K562 (cell line): ENCODE results near the gene OR2B2. TPM values are rescaled to one million over a fixed set of nuclear protein-coding genes. Genes with fewer than 3 reads are reported as not detected.
A peak's percentile ranks its signal among the peaks of the same experiment; 100 is the strongest.

Experiments used
- ATAC-seq: fragments of 200-7000 bp; cut with Tn5 transposase; 3 replicates; pipeline ENCODE4 v1.9.1; 2020; ENCODE audit warnings: moderate library complexity
- BruUV-seq: library from RNA; stranded (reverse); fragments of 400-500 nt; replicated peaks from 2 replicates; lab custom pipeline; 2021; lab: Mats Ljungman, UMichigan
- CTCF ChIA-PET: fragments of 300-600 bp; formaldehyde crosslinking; extraction: SDS; loops from one replicate; lab custom pipeline; 2021; ENCODE audit warnings: low intra/inter-chr PET ratio; lab: Yijun Ruan, JAX
- POLR2A ChIA-PET: fragments of 300-600, 350-650 bp; sonication (Branson Sonifier 250); formaldehyde crosslinking; extraction: SDS; loops from one replicate; lab custom pipeline; 2021; ENCODE audit warnings: antibody characterized with exemption, inconsistent platforms; lab: Yijun Ruan, JAX
- DNase-seq, 4 experiments: peaks; one replicate each; pipeline versions ENCODE4 v3.0.0 to v3.0.0-alpha.2; 2011 to 2018; ENCODE audit warnings: low spot score in 3 of 4, mixed read lengths in 3 of 4; ENCODE audit errors: extremely low read depth in 1 of 4
- FAIRE-seq: peaks from 2 replicates; lab custom pipeline; 2011; peaks lifted over from hg19 to GRCh38; lab: Jason Lieb, UNC
- H2AFZ ChIP-seq: 2 replicates; pipeline ENCODE4 v1.6.0; 2011; ENCODE audit warnings: low read depth, low read length, control low read depth, inconsistent platforms
- H3K27ac ChIP-seq: fragments of 200-600 bp; 3 replicates; pipeline ENCODE4 v1.8.0; 2011; ENCODE audit warnings: low read depth, mild to moderate bottlenecking, control low read depth, inconsistent platforms, low read length, moderate library complexity, mixed read lengths; ENCODE audit errors: extremely low read depth
- H3K27me3 ChIP-seq, 2 experiments: fragments of 300-600 bp in 1 of 2; 2 replicates in 1 of 2; 3 replicates in 1 of 2; pipeline versions ENCODE4 v1.6.0 to v1.8.0; 2011; ENCODE audit warnings: inconsistent platforms in 2 of 2, low read length in 2 of 2, mild to moderate bottlenecking in 1 of 2, mixed read lengths in 1 of 2, moderate library complexity in 1 of 2; ENCODE audit not compliant: control insufficient read depth in 2 of 2, insufficient read depth in 2 of 2
- H3K36me3 ChIP-seq: fragments of 300-600 bp; 3 replicates; pipeline ENCODE4 v1.8.0; 2011; ENCODE audit warnings: mild to moderate bottlenecking, low read length, inconsistent platforms; ENCODE audit not compliant: control insufficient read depth, insufficient read depth
- H3K4me1 ChIP-seq, 2 experiments: fragments of 200-600 bp in 1 of 2; replicated peaks in 1 of 2; 2 replicates in 1 of 2; 3 replicates in 1 of 2; pipeline versions ENCODE4 v1.5.1 to v1.8.0; 2011; ENCODE audit warnings: inconsistent platforms in 2 of 2, low read length in 2 of 2, mild to moderate bottlenecking in 1 of 2, mixed read lengths in 1 of 2, moderate library complexity in 1 of 2; ENCODE audit not compliant: control insufficient read depth in 2 of 2, insufficient read depth in 2 of 2
- H3K4me2 ChIP-seq: 2 replicates; pipeline ENCODE4 v1.6.1; 2011; ENCODE audit warnings: low read length, control low read depth, inconsistent platforms, mixed read lengths; ENCODE audit not compliant: insufficient read depth
- H3K4me3 ChIP-seq: fragments of 200-600 bp; sonication (generic), shearing (Covaris generic); 2 replicates; pipeline ENCODE4 v1.5.1; 2016; ENCODE audit warnings: control low read depth, inconsistent platforms
- H3K79me2 ChIP-seq: fragments of 200-600 bp; 3 replicates; pipeline ENCODE4 v1.8.0; 2011; ENCODE audit warnings: low read length, inconsistent platforms; ENCODE audit not compliant: control insufficient read depth, insufficient read depth
- H3K9ac ChIP-seq, 2 experiments: 2 replicates each; pipeline versions ENCODE4 v1.6.0 to v1.6.1; 2011; ENCODE audit warnings: low read depth in 2 of 2, low read length in 2 of 2, control low read depth in 1 of 2, inconsistent platforms in 1 of 2, mild to moderate bottlenecking in 1 of 2, mixed read lengths in 1 of 2; ENCODE audit not compliant: insufficient read depth in 1 of 2
- H3K9me1 ChIP-seq: one replicate; pipeline ENCODE4 v1.6.0; 2011; ENCODE audit warnings: inconsistent platforms, mild to moderate bottlenecking, low read length, moderate library complexity; ENCODE audit not compliant: control insufficient read depth, insufficient read depth
- H3K9me3 ChIP-seq: replicated peaks from 2 replicates; pipeline ENCODE4 v1.5.1; 2011; ENCODE audit warnings: low read depth, low read length, inconsistent platforms; ENCODE audit not compliant: control insufficient read depth, insufficient read depth
- H4K20me1 ChIP-seq: replicated peaks from 2 replicates; pipeline ENCODE4 v1.6.1; 2011; ENCODE audit warnings: low read length, inconsistent platforms, mixed read lengths; ENCODE audit not compliant: control insufficient read depth, insufficient read depth
- BRCA1 ChIP-seq, 2 experiments: fragments of 450-650 bp in 1 of 2; sonication (generic) in 1 of 2; formaldehyde crosslinking in 1 of 2; IDR thresholded peaks; 2 replicates each; pipeline versions ENCODE4 v1.5.0 to v1.6.1; 2017 to 2020; ENCODE audit warnings: mild to moderate bottlenecking in 1 of 2, missing genetic modification reagents in 1 of 2
- CEBPG ChIP-seq, 3 experiments: fragments of 200-800 bp in 1 of 3; sonication (Bioruptor generic) in 1 of 3; sonication (generic) in 1 of 3; formaldehyde crosslinking in 1 of 3; IDR thresholded peaks in 2 of 3; conservative IDR thresholded peaks in 1 of 3; 2 replicates each; pipeline versions ENCODE4 v1.6.1 to v1.8.0; 2016 to 2022; ENCODE audit warnings: missing compliant biosample characterization in 2 of 3, missing genetic modification characterization in 2 of 3, mild to moderate bottlenecking in 1 of 3, missing genetic modification reagents in 1 of 3
- CREB1 ChIP-seq, 2 experiments: sonication (generic) in 1 of 2; formaldehyde crosslinking in 1 of 2; IDR thresholded peaks; 2 replicates each; pipeline versions ENCODE4 v1.6.1 to v1.8.0; 2012 to 2022; ENCODE audit warnings: inconsistent platforms in 1 of 2, mild to moderate bottlenecking in 1 of 2, missing genetic modification reagents in 1 of 2, moderate library complexity in 1 of 2
- CREM ChIP-seq: IDR thresholded peaks from 2 replicates; pipeline ENCODE4 v1.6.1; 2014; ENCODE audit warnings: antibody characterized with exemption, low read depth
- FOXJ2 ChIP-seq: fragments of 200-800 bp; sonication (Bioruptor generic); IDR thresholded peaks from 2 replicates; pipeline ENCODE4 v1.6.1; 2016; ENCODE audit warnings: missing genetic modification characterization, missing compliant biosample characterization
- HMG20A ChIP-seq: fragments of 450-650 bp; formaldehyde crosslinking; conservative IDR thresholded peaks from 2 replicates; pipeline ENCODE4 v1.4.0; 2020; ENCODE audit warnings: mild to moderate bottlenecking, mixed read lengths
- MED1 ChIP-seq: sonication (generic); formaldehyde crosslinking; IDR thresholded peaks from 2 replicates; pipeline ENCODE4 v1.8.1; 2023; ENCODE audit warnings: missing genetic modification reagents, borderline replicate concordance
- POLR3G ChIP-seq: IDR thresholded peaks from 2 replicates; pipeline ENCODE4 v1.6.1; 2011; ENCODE audit not compliant: insufficient read length, insufficient replicate concordance; ENCODE audit errors: extremely low read depth
- RB1 ChIP-seq: fragments of 450-650 bp; IDR thresholded peaks from 2 replicates; pipeline ENCODE4 v1.6.1; 2017; ENCODE audit warnings: low read depth, mild to moderate bottlenecking
- RBM17 ChIP-seq: fragments of 200-400 bp; formaldehyde crosslinking; IDR thresholded peaks from 2 replicates; pipeline ENCODE4 v1.6.1; 2017; ENCODE audit warnings: low read depth, mild to moderate bottlenecking, low read length, borderline replicate concordance
- SPI1 ChIP-seq: IDR thresholded peaks from 2 replicates; pipeline ENCODE4 v1.6.1; 2011; ENCODE audit warnings: low read depth, low read length, control low read depth, borderline replicate concordance
- TAL1 ChIP-seq: fragments of 450-650 bp; IDR thresholded peaks from 2 replicates; pipeline ENCODE4 v1.6.1; 2016; ENCODE audit warnings: mild to moderate bottlenecking
- WHSC1 ChIP-seq: IDR thresholded peaks from one replicate; pipeline ENCODE4 v1.6.1; 2012; ENCODE audit warnings: low read length, control low read depth, inconsistent platforms
- ZBTB33 ChIP-seq: sonication (generic); formaldehyde crosslinking; IDR thresholded peaks from 2 replicates; pipeline ENCODE4 v1.8.1; 2023; ENCODE audit warnings: mild to moderate bottlenecking, missing genetic modification reagents
- ZNF239 ChIP-seq: fragments of 250-450 bp; sonication (Bioruptor Pico); IDR thresholded peaks from 2 replicates; pipeline ENCODE4 v1.4.0; 2020; ENCODE audit warnings: mild to moderate bottlenecking
- ZNF668 ChIP-seq: fragments of 250-450 bp; sonication (Bioruptor Pico); IDR thresholded peaks from 2 replicates; pipeline ENCODE4 v1.8.0; 2022; ENCODE audit warnings: mild to moderate bottlenecking, inconsistent platforms
- WGBS: fragments of 100-300 bp; shearing (Covaris generic); methylation state at CpG from one replicate; pipeline ENCODE4 v1.1.6; 2016; ENCODE audit warnings: low coverage, mixed read lengths; ENCODE audit not compliant: insufficient coverage; ENCODE audit errors: missing lambda C conversion rate; 5-methylcytosine and 5-hydroxymethylcytosine counted together
- in situ Hi-C: fragments of 300-500 bp; cut with MboI; formaldehyde crosslinking; loops from 4 replicates; pipeline ENCODE4 v1.15.0; 2018; ENCODE audit warnings: inconsistent platforms, mixed read lengths
- intact Hi-C: fragments of 100-400 bp; cut with micrococcal nuclease; formaldehyde crosslinking; loops from 2 replicates; pipeline ENCODE4 v1.14.2; 2022
- polyA plus RNA-seq, 8 experiments: library from polyadenylated mRNA; depleted of rRNA in 4 of 8; stranded (reverse) in 5 of 8; unstranded in 3 of 8; fragments of >200 nt; fragmentation: Nextera tagmentation in 2 of 8; fragmentation: Illumina TruSeq in 1 of 8; extraction: Ambion mirVana in 2 of 8; extraction: Trizol in 1 of 8; gene quantifications; 2 replicates each; pipeline versions ENCODE4 v1.2.1 to v1.2.3, GENCODE V29; 2011 to 2014; ENCODE audit warnings: inconsistent platforms in 1 of 8, missing spikeins in 1 of 8
- total RNA-seq, 7 experiments: library from RNA; depleted of rRNA in 6 of 7; stranded (reverse); fragments of >200 nt in 6 of 7; fragmentation: Illumina TruSeq in 2 of 7; extraction: Trizol in 2 of 7; gene quantifications; 2 replicates each; pipeline versions ENCODE4 v1.2.1 to v1.2.3, GENCODE V29; 2011 to 2021; ENCODE audit warnings: low replicate concordance in 1 of 7
- TF ChIP-seq, protein P1 (sequence below): fragments of 450-650 bp; formaldehyde crosslinking; IDR thresholded peaks from 2 replicates; pipeline ENCODE4 v1.4.0; 2022; ENCODE audit warnings: mild to moderate bottlenecking, moderate library complexity
- TF ChIP-seq, protein P2 (sequence below), 2 experiments: fragments of 450-650 bp in 1 of 2; sonication (generic) in 1 of 2; formaldehyde crosslinking in 1 of 2; IDR thresholded peaks in 1 of 2; conservative IDR thresholded peaks in 1 of 2; 2 replicates each; pipeline versions ENCODE4 v1.6.1 to v1.8.1; 2016 to 2023; ENCODE audit warnings: mild to moderate bottlenecking in 2 of 2, moderate library complexity in 2 of 2, inconsistent platforms in 1 of 2, missing genetic modification reagents in 1 of 2

OR2B2 gene
- total and polyA plus RNA-seq, 9 of the 15 experiments (the other 6 are each of a cell fraction or from before 2014, with no cell fraction given), result 0.24 TPM; not detected in 8

GRCh38 chr6:27931209-27931608, 19.0 kb upstream of the OR2B2 start:
- POLR2A ChIA-PET, result interaction anchor here (0.6 to 1.1 kb wide), 3 partner anchors 29 to 1684 kb away, joined by 3 to 5 read pairs (median 3); a partner anchor contains a TSS
- intact Hi-C loops (no loop called here), in situ Hi-C loops (no loop called here)
- no TSS peak for BruUV-seq
- Histone ChIP-seq H3K27me3 (no peaks in the 10 kb centered on the region), H3K4me3 (no peak overlapping the region), H3K9me1 (no peaks in the 10 kb centered on the region), H3K79me2 (peaks cover 40% of the 10 kb centered on the region), H3K9me3 (0 out of 2 replicates have a peak, but pooled peaks cover 4% of the 10 kb centered on the region), H3K36me3 (peaks cover 39% of the 10 kb centered on the region; the same call in 2 of the 3 replicates), H2AFZ (no peak overlapping the region), H3K9ac (no peak overlapping the region), H3K4me2 (no peak overlapping the region), H4K20me1 (no peaks in the 10 kb centered on the region), H3K4me1 (peaks cover 0 to 2% of the 10 kb centered on the region in 2 experiments; a peak in 1 of 5 replicates), H3K27ac (no peak overlapping the region)
- no peak for FAIRE-seq
- 79% methylated on average over 2 of the region's 2 CpGs for WGBS
- ATAC-seq, result no peak
- CTCF ChIA-PET, result no interaction called here
- DNase-seq, result no peak
- TF ChIP-seq, protein P1, sequence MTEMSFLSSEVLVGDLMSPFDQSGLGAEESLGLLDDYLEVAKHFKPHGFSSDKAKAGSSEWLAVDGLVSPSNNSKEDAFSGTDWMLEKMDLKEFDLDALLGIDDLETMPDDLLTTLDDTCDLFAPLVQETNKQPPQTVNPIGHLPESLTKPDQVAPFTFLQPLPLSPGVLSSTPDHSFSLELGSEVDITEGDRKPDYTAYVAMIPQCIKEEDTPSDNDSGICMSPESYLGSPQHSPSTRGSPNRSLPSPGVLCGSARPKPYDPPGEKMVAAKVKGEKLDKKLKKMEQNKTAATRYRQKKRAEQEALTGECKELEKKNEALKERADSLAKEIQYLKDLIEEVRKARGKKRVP (CRISPR knock-in tag), result no peak
- no peak for TF ChIP-seq RBM17
- TF ChIP-seq WHSC1, result no peak
- no peak for TF ChIP-seq POLR3G
- no peak for TF ChIP-seq FOXJ2 (tag)
- TF ChIP-seq ZBTB33, result no peak
- TF ChIP-seq MED1 (CRISPR knock-in tag), result no peak
- no peak for TF ChIP-seq HMG20A (CRISPR knock-in tag)
- peak; percentile 61; the same call in 1 of the 2 replicates for TF ChIP-seq CREB1 (IDR thresholded peaks at IDR 0.05)
- TF ChIP-seq CREB1 (CRISPR knock-in tag; IDR thresholded peaks at IDR 0.05), result peak; percentile 68
- no peak for TF ChIP-seq SPI1
- no peak for TF ChIP-seq ZNF668
- no peak for TF ChIP-seq ZNF239 (CRISPR knock-in tag)
- no peak for TF ChIP-seq BRCA1 (IDR thresholded peaks at IDR 0.05)
- no peak for TF ChIP-seq BRCA1 (CRISPR knock-in tag; IDR thresholded peaks at IDR 0.05)
- 0 out of 2 replicates have a peak, but pooled peaks have one; percentile 42 for TF ChIP-seq CREM
- TF ChIP-seq CEBPG (CRISPR knock-in tag; IDR thresholded peaks at IDR 0.05), result no peak
- peak in 1 of 2 experiments; percentile 48; a peak in 1 of 4 replicates for TF ChIP-seq CEBPG (tag; conservative IDR thresholded peaks at IDR 0.05 in 1 of 2, IDR thresholded peaks at IDR 0.05 in 1 of 2)
- TF ChIP-seq TAL1, result no peak
- TF ChIP-seq, protein P2, sequence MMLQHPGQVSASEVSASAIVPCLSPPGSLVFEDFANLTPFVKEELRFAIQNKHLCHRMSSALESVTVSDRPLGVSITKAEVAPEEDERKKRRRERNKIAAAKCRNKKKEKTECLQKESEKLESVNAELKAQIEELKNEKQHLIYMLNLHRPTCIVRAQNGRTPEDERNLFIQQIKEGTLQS (IDR thresholded peaks at IDR 0.05), result peak; percentile 63; the same call in 1 of the 2 replicates
- TF ChIP-seq, protein P2 (CRISPR knock-in tag; conservative IDR thresholded peaks at IDR 0.05), result no peak
- TF ChIP-seq RB1, result no peak
